GM23338 (cell line): ENCODE results near the gene P2RX7. TPM values are rescaled to one million over a fixed set of nuclear protein-coding genes. Genes with fewer than 3 reads are reported as not detected.

Source experiments
- ATAC-seq: fragments of 200-7000 bp; cut with Tn5 transposase; 3 replicates; pipeline ENCODE4 v1.9.1; 2020
- DNase-seq: peaks from one replicate; pipeline ENCODE4 v3.0.0-alpha.2; 2015; ENCODE audit warnings: low spot score
- H2AFZ ChIP-seq: fragments of 200-600 bp; sonication (generic); 2 replicates; pipeline ENCODE4 v1.8.0; 2016; ENCODE audit warnings: antibody characterized with exemption, mild to moderate bottlenecking, moderate library complexity
- H3F3A ChIP-seq: fragments of 200-600 bp; sonication (generic); replicated peaks from 2 replicates; pipeline ENCODE4 v1.8.0; 2017; ENCODE audit warnings: antibody characterized with exemption, mixed run types, low read depth
- H3K27ac ChIP-seq: fragments of 200-600 bp; sonication (generic); 2 replicates; pipeline ENCODE4 v1.6.1; 2016; ENCODE audit warnings: low read depth
- H3K27me3 ChIP-seq: fragments of 200-600 bp; sonication (generic); 2 replicates; pipeline ENCODE4 v1.8.0; 2016; ENCODE audit warnings: mild to moderate bottlenecking, mixed run types, moderate library complexity; ENCODE audit not compliant: insufficient read depth
- H3K36me3 ChIP-seq: fragments of 200-600 bp; sonication (generic); 2 replicates; pipeline ENCODE4 v1.8.0; 2016; ENCODE audit warnings: mild to moderate bottlenecking; ENCODE audit not compliant: insufficient read depth
- H3K4me1 ChIP-seq: fragments of 200-600 bp; sonication (generic); 2 replicates; pipeline ENCODE4 v1.8.0; 2016; ENCODE audit warnings: mild to moderate bottlenecking, moderate library complexity; ENCODE audit not compliant: insufficient read depth
- H3K4me2 ChIP-seq: fragments of 200-600 bp; sonication (generic); 2 replicates; pipeline ENCODE4 v1.7.1; 2017; ENCODE audit warnings: mixed run types
- H3K4me3 ChIP-seq: fragments of 200-600 bp; sonication (generic); 2 replicates; pipeline ENCODE4 v1.6.1; 2016; ENCODE audit warnings: mixed run types
- H3K79me2 ChIP-seq: fragments of 200-600 bp; sonication (generic); replicated peaks from 2 replicates; pipeline ENCODE4 v1.8.0; 2017; ENCODE audit warnings: mild to moderate bottlenecking; ENCODE audit not compliant: insufficient read depth
- H3K9me2 ChIP-seq: fragments of 200-600 bp; sonication (generic); 2 replicates; pipeline ENCODE4 v1.8.0; 2017; ENCODE audit not compliant: insufficient read depth
- H4K20me1 ChIP-seq: fragments of 200-600 bp; sonication (generic); replicated peaks from 2 replicates; pipeline ENCODE4 v1.8.0; 2017; ENCODE audit warnings: mild to moderate bottlenecking; ENCODE audit not compliant: insufficient read depth
- H3K27ac Mint-ChIP-seq: 2 replicates; pipeline ENCODE4 v1.8.0; 2020; ENCODE audit warnings: inconsistent platforms, mild to moderate bottlenecking, moderate library complexity, mixed read lengths
- H3K27me3 Mint-ChIP-seq: 3 replicates; pipeline ENCODE4 v1.8.0; 2022; ENCODE audit warnings: low read depth, mild to moderate bottlenecking, moderate library complexity, mixed read lengths, inconsistent platforms; ENCODE audit not compliant: insufficient read depth, poor library complexity
- H3K36me3 Mint-ChIP-seq: 3 replicates; pipeline ENCODE4 v1.8.0; 2021; ENCODE audit warnings: low read depth, mild to moderate bottlenecking, inconsistent platforms, moderate library complexity, mixed read lengths
- H3K4me1 Mint-ChIP-seq: 3 replicates; pipeline ENCODE4 v1.8.0; 2020; ENCODE audit warnings: mild to moderate bottlenecking, inconsistent platforms, mixed read lengths
- H3K4me3 Mint-ChIP-seq: 3 replicates; pipeline ENCODE4 v1.8.0; 2021; ENCODE audit warnings: moderate library complexity, mild to moderate bottlenecking, inconsistent platforms, mixed read lengths
- H3K9me3 Mint-ChIP-seq: 3 replicates; pipeline ENCODE4 v1.8.0; 2020; ENCODE audit warnings: moderate library complexity, mild to moderate bottlenecking, inconsistent platforms, mixed read lengths
- CTCF ChIP-seq, 2 experiments: fragments of 200-600 bp in 1 of 2; sonication (generic) in 1 of 2; conservative IDR thresholded peaks; 2 replicates each; pipeline versions ENCODE4 v1.5.1 to v1.6.1; 2016 to 2017; ENCODE audit warnings: antibody characterized with exemption in 2 of 2, low read depth in 2 of 2, mild to moderate bottlenecking in 2 of 2, moderate library complexity in 1 of 2
- EZH2 ChIP-seq: fragments of 200-600 bp; sonication (generic); IDR thresholded peaks from one replicate; pipeline ENCODE4 v1.8.0; 2017; ENCODE audit warnings: antibody characterized with exemption, mild to moderate bottlenecking, low read depth; ENCODE audit not compliant: unreplicated experiment
- EZH2phosphoT487 ChIP-seq: fragments of 200-600 bp; sonication (generic); IDR thresholded peaks from one replicate; pipeline ENCODE4 v1.8.1; 2018; ENCODE audit warnings: antibody characterized with exemption; ENCODE audit not compliant: unreplicated experiment
- NANOG ChIP-seq: IDR thresholded peaks from 2 replicates; pipeline ENCODE4 v1.6.1; 2016; ENCODE audit warnings: antibody characterized with exemption, borderline replicate concordance
- STAT1 ChIP-seq: IDR thresholded peaks from one replicate; pipeline ENCODE4 v1.6.1; 2016; ENCODE audit warnings: antibody characterized with exemption; ENCODE audit not compliant: unreplicated experiment
- ZNF462 ChIP-seq: fragments of 250-450 bp; sonication (Bioruptor Pico); IDR thresholded peaks from 2 replicates; pipeline ENCODE4 v1.5.0; 2020; ENCODE audit warnings: mild to moderate bottlenecking, moderate library complexity
- polyA plus RNA-seq: library from polyadenylated mRNA; unstranded; fragments of >200 nt; fragmentation: Nextera tagmentation; extraction: Ambion mirVana; gene quantifications from 2 replicates; pipeline ENCODE4 v1.2.1, GENCODE V29; 2016
- total RNA-seq: library from RNA; depleted of rRNA; stranded (reverse); fragments of >200 nt; shearing (Covaris generic); gene quantifications from 2 replicates; pipeline ENCODE4 v1.2.3, GENCODE V29; 2014

The P2RX7 gene
- total and polyA plus RNA-seq, 2 experiments from 2014 or later, result 0.24 to 0.48 TPM

- peak; percentile 83 for ATAC-seq
- no peaks in the 10 kb centered on the region for H3K4me1 ChIP-seq
- no peak overlapping the region for H3K4me3 Mint-ChIP-seq
Observed at GRCh38 chr12:121223292-121224285, 90.9 kb downstream of the P2RX7 start.

DNA sequence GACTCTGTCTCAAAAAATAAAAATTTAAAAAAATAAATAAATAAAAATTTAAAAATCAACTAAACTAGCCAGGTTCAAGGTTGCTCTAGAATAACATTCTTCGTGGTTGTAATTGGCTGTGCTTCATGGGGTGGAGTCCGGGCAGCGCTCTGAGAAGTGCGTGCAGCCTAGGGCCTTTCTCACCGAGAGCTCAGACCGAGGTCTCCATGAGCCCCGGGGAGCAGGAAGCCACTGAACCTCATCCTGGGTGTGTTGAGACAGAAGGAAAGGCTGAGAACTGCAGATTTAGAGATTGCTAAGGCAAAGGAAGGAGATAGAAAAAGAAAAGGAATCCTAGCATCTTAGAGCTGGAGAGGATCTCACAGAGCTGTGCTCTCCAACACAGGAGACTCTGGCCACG is 91.9 kb downstream of the P2RX7 start:
- Histone ChIP-seq H2AFZ (no peak overlapping the region), H3K4me2 (no peak overlapping the region), H3K9me2 (no peaks in the 10 kb centered on the region), H3K4me3 (no peak overlapping the region), H3K27ac (no peak overlapping the region), H3K79me2 (no peaks in the 10 kb centered on the region), H4K20me1 (no peaks in the 10 kb centered on the region), H3F3A (no peaks in the 10 kb centered on the region), H3K27me3 (no peaks in the 10 kb centered on the region), H3K36me3 (no peaks in the 10 kb centered on the region), H3K4me1 (no peaks in the 10 kb centered on the region)
- H3K27me3 Mint-ChIP-seq, result peaks cover 1% of the 10 kb centered on the region
- no peak overlapping the region for H3K27ac Mint-ChIP-seq
- ATAC-seq (no peak), DNase-seq (no peak)
- no peaks in the 10 kb centered on the region; the same call in 2 of the 3 replicates for H3K4me1 Mint-ChIP-seq
- no peaks in the 10 kb centered on the region for H3K36me3 Mint-ChIP-seq
- H3K4me3 Mint-ChIP-seq, result no peak overlapping the region
- H3K9me3 Mint-ChIP-seq, result no peaks in the 10 kb centered on the region
- TF ChIP-seq NANOG (no peak), STAT1 (no peak), EZH2 (no peak), EZH2phosphoT487 (no peak), ZNF462 (CRISPR knock-in tag) (no peak), CTCF (conservative IDR thresholded peaks at IDR 0.05; ENCODE audit: low read depth in 2 of 2) (no peak)

More at GRCh38 chr12:121223292-121224285, 90.9 kb downstream of the P2RX7 start:
- Histone ChIP-seq H3K4me3 (no peak overlapping the region), H3F3A (no peaks in the 10 kb centered on the region), H3K4me2 (no peak overlapping the region), H3K9me2 (no peaks in the 10 kb centered on the region), H3K36me3 (no peaks in the 10 kb centered on the region), H3K27me3 (no peaks in the 10 kb centered on the region), H4K20me1 (no peaks in the 10 kb centered on the region), H3K79me2 (no peaks in the 10 kb centered on the region), H2AFZ (no peak overlapping the region), H3K27ac (no peak overlapping the region)
- H3K27me3 Mint-ChIP-seq, result peaks cover 4% of the 10 kb centered on the region
- no peaks in the 10 kb centered on the region for H3K4me1 Mint-ChIP-seq
- DNase-seq, result no peak
- H3K36me3 Mint-ChIP-seq, result no peaks in the 10 kb centered on the region; the same call in 2 of the 3 replicates
- H3K9me3 Mint-ChIP-seq, result no peaks in the 10 kb centered on the region
- no peak for TF ChIP-seq STAT1
- TF ChIP-seq CTCF (conservative IDR thresholded peaks at IDR 0.05; ENCODE audit: low read depth in 2 of 2), result peak; percentile 33 to 54; a peak in 3 of 4 replicates
- H3K27ac Mint-ChIP-seq, result no peak overlapping the region
